HUES48 (cell line): Measurements from ENCODE around the gene SLC46A2.

ENCODE experiments used
- H3K27ac ChIP-seq: one replicate; pipeline ENCODE4 v1.7.0; 2013; ENCODE audit warnings: low read depth, low read length, inconsistent platforms
- H3K27me3 ChIP-seq: 2 replicates; pipeline ENCODE4 v1.6.1; 2013; ENCODE audit warnings: mild to moderate bottlenecking, low read length; ENCODE audit not compliant: control insufficient read depth, insufficient read depth
- H3K36me3 ChIP-seq: 2 replicates; pipeline ENCODE4 v1.6.1; 2013; ENCODE audit warnings: low read length; ENCODE audit not compliant: control insufficient read depth, insufficient read depth
- H3K4me1 ChIP-seq: 2 replicates; pipeline ENCODE4 v1.6.1; 2013; ENCODE audit warnings: mild to moderate bottlenecking, low read length; ENCODE audit not compliant: control insufficient read depth, insufficient read depth
- H3K4me3 ChIP-seq: 2 replicates; pipeline ENCODE4 v1.5.1; 2013; ENCODE audit warnings: mild to moderate bottlenecking, low read depth, low read length
- H3K9ac ChIP-seq: 2 replicates; pipeline ENCODE4 v1.6.1; 2013; ENCODE audit warnings: mild to moderate bottlenecking, low read depth, low read length, moderate library complexity
- H3K9me3 ChIP-seq: 2 replicates; pipeline ENCODE4 v1.6.1; 2013; ENCODE audit warnings: low read length; ENCODE audit not compliant: control insufficient read depth, insufficient read depth

Gene SLC46A2

DNA sequence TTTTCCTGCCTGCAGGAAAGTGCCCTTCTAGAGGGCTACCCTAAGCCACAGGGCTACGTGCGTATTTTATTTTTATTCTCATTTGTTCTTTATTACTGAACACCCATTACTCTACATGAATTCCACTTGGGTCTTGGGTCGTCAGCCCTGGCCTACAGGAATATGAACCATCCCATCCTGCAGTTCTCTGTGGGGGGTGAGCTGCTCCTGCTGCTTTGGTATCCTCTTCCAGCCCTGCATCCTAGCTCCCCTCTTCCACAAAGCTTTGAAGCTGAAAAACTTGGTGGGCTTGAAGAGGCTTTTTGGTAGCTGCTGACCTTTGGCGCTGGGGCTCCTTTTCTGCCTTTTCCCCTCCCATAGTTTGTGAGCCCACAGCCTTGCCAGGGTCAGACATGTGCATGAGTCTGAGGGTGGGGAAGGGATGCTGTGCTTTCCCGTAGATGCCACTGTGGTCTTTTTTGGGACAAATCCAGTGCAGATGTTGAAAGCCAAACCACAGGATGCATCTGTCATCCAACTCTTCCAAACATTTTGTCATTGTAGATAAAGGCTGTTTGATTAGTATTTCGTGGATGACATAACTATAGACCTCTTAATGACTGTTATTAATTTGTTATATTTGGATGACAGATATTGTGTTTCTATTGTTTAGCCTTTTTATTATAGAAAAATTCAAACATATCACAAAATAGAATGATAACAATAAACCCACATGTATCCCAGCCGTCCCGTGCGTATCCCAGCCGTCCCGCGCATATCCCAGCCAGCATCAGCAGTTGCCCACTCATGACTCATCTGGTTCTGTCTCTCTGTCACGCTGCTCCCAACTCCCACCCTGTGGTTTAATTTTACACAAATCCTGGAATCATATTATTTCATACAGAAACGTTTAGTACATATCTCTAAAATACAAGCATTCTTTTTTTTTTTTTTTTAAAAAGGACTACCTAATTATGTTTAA lies 43.9 kb downstream of the SLC46A2 start:
- no peaks in the 10 kb centered on the region for H3K27me3 ChIP-seq
- no peak overlapping the region for H3K27ac ChIP-seq
- H3K4me1 ChIP-seq, result peaks cover 41% of the 10 kb centered on the region
- H3K9me3 ChIP-seq, result no peaks in the 10 kb centered on the region
- H3K9ac ChIP-seq, result no peak overlapping the region
- H3K36me3 ChIP-seq, result no peaks in the 10 kb centered on the region; the same call in 1 of the 2 replicates
- H3K4me3 ChIP-seq, result no peak overlapping the region

GRCh38 chr9:112844771-112845542 lies 45.7 kb downstream of the SLC46A2 start:
- no peaks in the 10 kb centered on the region for H3K9me3 ChIP-seq
- H3K9ac ChIP-seq, result no peak overlapping the region
- peaks cover 41% of the 10 kb centered on the region for H3K4me1 ChIP-seq
- H3K27ac ChIP-seq, result no peak overlapping the region
- H3K4me3 ChIP-seq, result no peak overlapping the region
- peaks cover under 1% of the 10 kb centered on the region for H3K36me3 ChIP-seq
- H3K27me3 ChIP-seq, result no peaks in the 10 kb centered on the region

DNA sequence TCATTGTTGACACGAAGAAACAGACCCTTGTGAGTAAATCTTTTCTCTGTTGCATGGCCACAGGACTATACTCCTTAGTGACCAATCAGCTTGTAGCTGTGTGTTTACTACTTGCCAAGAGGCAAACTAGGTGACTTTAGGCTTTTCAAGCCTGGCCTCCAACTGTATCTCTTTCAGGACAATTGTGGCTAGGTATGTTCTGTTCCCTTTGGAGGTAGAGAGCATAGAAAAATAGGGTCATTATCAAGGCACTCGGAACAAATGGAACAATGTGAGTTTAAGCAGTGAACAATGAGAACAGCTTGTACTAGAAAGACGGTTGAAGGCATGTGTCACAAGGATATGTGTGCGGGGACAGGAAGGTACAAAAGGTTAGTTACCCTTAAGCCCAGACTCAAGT lies 48.1 kb downstream of the SLC46A2 start:
- no peaks in the 10 kb centered on the region for H3K9me3 ChIP-seq
- H3K27ac ChIP-seq, result no peak overlapping the region
- H3K9ac ChIP-seq, result no peak overlapping the region
- H3K4me1 ChIP-seq, result peaks cover 26% of the 10 kb centered on the region
- peaks cover 19% of the 10 kb centered on the region for H3K36me3 ChIP-seq
- H3K4me3 ChIP-seq, result no peak overlapping the region
- H3K27me3 ChIP-seq, result no peaks in the 10 kb centered on the region

GRCh38 chr9:112841261-112841660 lies 49.4 kb downstream of the SLC46A2 start:
- Histone ChIP-seq H3K4me1 (peaks cover 14% of the 10 kb centered on the region), H3K9ac (no peak overlapping the region), H3K27ac (no peak overlapping the region), H3K4me3 (no peak overlapping the region), H3K9me3 (no peaks in the 10 kb centered on the region), H3K27me3 (no peaks in the 10 kb centered on the region), H3K36me3 (peaks cover 26% of the 10 kb centered on the region)

DNA sequence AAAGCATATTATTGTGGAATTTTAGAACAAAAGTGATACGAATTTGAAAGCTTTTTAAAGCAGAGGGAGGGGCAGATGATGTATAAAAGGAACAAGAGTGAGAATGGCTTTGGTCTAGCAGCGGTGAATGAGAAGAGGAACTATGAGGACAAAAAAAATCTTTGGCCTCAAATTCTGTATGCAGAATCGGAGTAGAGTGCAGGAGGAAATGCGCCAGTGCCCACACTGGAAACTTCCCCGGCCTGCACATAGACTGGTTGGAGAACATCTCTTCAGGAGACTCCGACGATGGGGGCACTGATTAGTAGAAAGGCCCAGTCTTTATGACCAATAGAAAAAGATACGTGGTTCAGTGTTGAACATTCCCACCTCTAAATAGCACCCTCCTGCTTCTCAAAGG lies 51.3 kb downstream of the SLC46A2 start:
- H3K36me3 ChIP-seq, result peaks cover 29% of the 10 kb centered on the region
- H3K27me3 ChIP-seq, result no peaks in the 10 kb centered on the region
- no peak overlapping the region for H3K9ac ChIP-seq
- H3K27ac ChIP-seq, result no peak overlapping the region
- no peak overlapping the region for H3K4me3 ChIP-seq
- no peaks in the 10 kb centered on the region for H3K4me1 ChIP-seq
- H3K9me3 ChIP-seq, result no peaks in the 10 kb centered on the region

GRCh38 chr9:112838342-112838741 lies 52.3 kb downstream of the SLC46A2 start:
- Histone ChIP-seq H3K4me1 (no peaks in the 10 kb centered on the region), H3K27me3 (no peaks in the 10 kb centered on the region), H3K36me3 (peaks cover 29% of the 10 kb centered on the region), H3K4me3 (no peak overlapping the region), H3K27ac (no peak overlapping the region), H3K9me3 (no peaks in the 10 kb centered on the region), H3K9ac (no peak overlapping the region)

DNA sequence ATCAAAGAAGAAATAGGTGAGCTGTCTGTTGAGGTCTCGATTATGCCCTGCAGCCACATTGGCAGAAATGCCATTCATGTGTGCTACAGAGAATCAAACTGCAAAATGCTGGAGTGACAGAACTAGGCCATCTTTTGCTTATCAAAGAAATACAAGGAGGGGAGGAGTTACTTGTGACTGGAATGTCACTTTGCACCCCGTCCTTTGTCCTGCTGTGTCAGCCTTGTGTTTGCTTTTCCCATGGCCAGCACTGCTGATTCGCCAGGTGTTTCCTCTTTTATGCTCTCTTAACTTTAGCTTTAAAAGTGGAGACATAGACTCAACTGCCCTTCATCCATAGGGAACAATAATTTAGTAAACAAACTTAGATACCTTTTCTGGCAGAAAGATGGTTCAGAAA lies 54.3 kb downstream of the SLC46A2 start:
- H3K36me3 ChIP-seq, result peaks cover 29% of the 10 kb centered on the region
- H3K9ac ChIP-seq, result no peak overlapping the region
- H3K4me3 ChIP-seq, result no peak overlapping the region

GRCh38 chr9:112833081-112833480 lies 57.6 kb downstream of the SLC46A2 start:
- Histone ChIP-seq H3K27ac (no peak overlapping the region), H3K9ac (no peak overlapping the region), H3K27me3 (no peaks in the 10 kb centered on the region), H3K4me3 (no peak overlapping the region), H3K9me3 (no peaks in the 10 kb centered on the region), H3K36me3 (peaks cover 10% of the 10 kb centered on the region; the same call in 1 of the 2 replicates), H3K4me1 (no peaks in the 10 kb centered on the region)

More for the DNA sequence above, 54.3 kb downstream of the SLC46A2 start:
- H3K9me3 ChIP-seq, result no peaks in the 10 kb centered on the region
- H3K27me3 ChIP-seq, result no peaks in the 10 kb centered on the region
- H3K27ac ChIP-seq, result peak overlapping the region; percentile 59
- H3K4me1 ChIP-seq, result no peaks in the 10 kb centered on the region

DNA sequence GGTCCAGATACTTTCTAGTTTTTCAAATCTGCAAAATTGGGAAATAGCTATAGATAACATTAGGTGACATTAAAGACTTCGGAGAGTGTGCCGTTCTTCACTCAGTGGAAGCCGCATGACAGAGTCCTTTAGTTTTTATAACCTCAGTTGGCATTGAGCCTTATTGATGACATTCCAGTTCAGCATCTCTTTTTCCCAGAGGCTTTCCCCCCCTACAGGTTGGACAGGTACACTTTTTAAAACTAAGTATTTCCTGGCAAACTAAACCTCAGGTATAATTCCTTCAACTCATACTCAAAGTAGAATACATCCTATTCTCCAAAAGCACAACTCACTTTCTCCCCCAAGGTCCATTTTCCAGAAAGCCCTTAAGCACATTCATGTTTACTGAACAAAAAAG lies 58.7 kb downstream of the SLC46A2 start:
- Histone ChIP-seq H3K4me3 (no peak overlapping the region), H3K4me1 (no peaks in the 10 kb centered on the region), H3K27ac (no peak overlapping the region), H3K9me3 (no peaks in the 10 kb centered on the region), H3K9ac (no peak overlapping the region), H3K36me3 (peaks cover 9% of the 10 kb centered on the region), H3K27me3 (no peaks in the 10 kb centered on the region)

DNA sequence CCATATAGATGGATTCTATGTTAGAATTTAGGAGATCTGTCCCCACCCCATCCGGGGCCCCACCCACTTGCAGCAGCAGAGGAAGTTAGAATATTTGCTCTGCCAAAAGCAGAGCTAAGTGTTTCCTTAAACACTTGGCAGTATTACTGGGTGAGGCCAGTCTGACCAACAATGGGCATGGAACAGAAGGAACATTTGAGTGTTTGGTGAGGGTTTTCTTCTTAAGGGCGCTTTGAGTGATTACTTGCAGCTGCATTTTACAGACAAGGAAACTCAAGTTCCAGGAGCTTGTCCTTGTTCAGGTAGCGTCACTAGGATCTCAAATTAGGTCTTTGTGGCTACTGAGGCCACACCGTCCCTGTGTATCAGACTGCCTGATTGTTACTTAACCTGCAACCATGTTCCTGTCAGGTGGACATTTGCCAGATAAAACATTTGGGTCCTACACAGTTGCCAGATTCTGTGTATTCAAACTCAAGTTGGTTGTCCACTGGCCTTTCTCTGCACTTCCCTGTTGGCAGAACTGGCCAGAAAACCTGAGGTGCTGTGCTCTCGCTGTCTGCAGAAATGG lies 59.3 kb downstream of the SLC46A2 start:
- no peaks in the 10 kb centered on the region for H3K4me1 ChIP-seq

More for the DNA sequence above, 59.3 kb downstream of the SLC46A2 start:
- H3K4me3 ChIP-seq, result no peak overlapping the region
- no peak overlapping the region for H3K9ac ChIP-seq
- H3K9me3 ChIP-seq, result no peaks in the 10 kb centered on the region
- H3K27ac ChIP-seq, result no peak overlapping the region
- no peaks in the 10 kb centered on the region for H3K27me3 ChIP-seq
- peaks cover 4% of the 10 kb centered on the region; the same call in 1 of the 2 replicates for H3K36me3 ChIP-seq
